ENCODE data around the gene KCNMB2. TPM values are rescaled to one million over a fixed set of nuclear protein-coding genes. Genes with fewer than 3 reads are reported as not detected.

KCNMB2 gene
- total RNA-seq, 1 experiment from 2014 or later = not detected

GRCh38 chr3:178808748-178809147 lies 272.5 kb downstream of the KCNMB2 start:
- in situ Hi-C loops (cut with HindIII; ENCODE audit: low pct_unique_long_range_greater_than_20kb, low sequenced_read_pairs) = no loop called here

GRCh38 chr3:178810181-178810580 lies 273.9 kb downstream of the KCNMB2 start:
- in situ Hi-C loops (cut with HindIII; ENCODE audit: low pct_unique_long_range_greater_than_20kb, low sequenced_read_pairs) = no loop called here

More at GRCh38 chr3:178808748-178809147, 272.5 kb downstream of the KCNMB2 start:
- DNase-seq (ENCODE audit: low read depth) = no peak

GRCh38 chr3:178822722-178823121 lies 286.5 kb downstream of the KCNMB2 start:
- no peak for DNase-seq (ENCODE audit: low read depth)
- in situ Hi-C loops (cut with HindIII; ENCODE audit: low pct_unique_long_range_greater_than_20kb, low sequenced_read_pairs) = no loop called here

More at GRCh38 chr3:178810181-178810580, 273.9 kb downstream of the KCNMB2 start:
- DNase-seq (ENCODE audit: low read depth) = no peak

GRCh38 chr3:178823150-178823549 lies 286.9 kb downstream of the KCNMB2 start:
- no peak for DNase-seq (ENCODE audit: low read depth)
- in situ Hi-C loops (cut with HindIII; ENCODE audit: low pct_unique_long_range_greater_than_20kb, low sequenced_read_pairs) = no loop called here

- in situ Hi-C loops (cut with HindIII; ENCODE audit: low pct_unique_long_range_greater_than_20kb, low sequenced_read_pairs) = no loop called here
- no peak for DNase-seq (ENCODE audit: low read depth)
Observed at GRCh38 chr3:178823591-178824246, 287.5 kb downstream of the KCNMB2 start.

GRCh38 chr3:178826435-178827123 lies 290.3 kb downstream of the KCNMB2 start:
- no peak for DNase-seq (ENCODE audit: low read depth)
- in situ Hi-C loops (cut with HindIII; ENCODE audit: low pct_unique_long_range_greater_than_20kb, low sequenced_read_pairs) = no loop called here

- in situ Hi-C loops (cut with HindIII; ENCODE audit: low pct_unique_long_range_greater_than_20kb, low sequenced_read_pairs) = no loop called here
Observed at GRCh38 chr3:178827285-178827856, 291.1 kb downstream of the KCNMB2 start.

GRCh38 chr3:178833695-178834094 lies 297.5 kb downstream of the KCNMB2 start:
- in situ Hi-C loops (cut with HindIII; ENCODE audit: low pct_unique_long_range_greater_than_20kb, low sequenced_read_pairs) = no loop called here
- DNase-seq (ENCODE audit: low read depth) = no peak

More at GRCh38 chr3:178827285-178827856, 291.1 kb downstream of the KCNMB2 start:
- DNase-seq (ENCODE audit: low read depth) = no peak

GRCh38 chr3:178835033-178835432 lies 298.8 kb downstream of the KCNMB2 start:
- DNase-seq (ENCODE audit: low read depth) = no peak
- in situ Hi-C loops (cut with HindIII; ENCODE audit: low pct_unique_long_range_greater_than_20kb, low sequenced_read_pairs) = no loop called here

GRCh38 chr3:178837512-178837911 lies 301.3 kb downstream of the KCNMB2 start:
- no peak for DNase-seq (ENCODE audit: low read depth)
- in situ Hi-C loops (cut with HindIII; ENCODE audit: low pct_unique_long_range_greater_than_20kb, low sequenced_read_pairs) = no loop called here

GRCh38 chr3:178840586-178840985 lies 304.4 kb downstream of the KCNMB2 start:
- in situ Hi-C loops (cut with HindIII; ENCODE audit: low pct_unique_long_range_greater_than_20kb, low sequenced_read_pairs) = no loop called here
- no peak for DNase-seq (ENCODE audit: low read depth)

- in situ Hi-C loops (cut with HindIII; ENCODE audit: low pct_unique_long_range_greater_than_20kb, low sequenced_read_pairs) = no loop called here
- no peak for DNase-seq (ENCODE audit: low read depth)
Observed at GRCh38 chr3:178841011-178841410, 304.8 kb downstream of the KCNMB2 start.

GRCh38 chr3:178844916-178845315 lies 308.7 kb downstream of the KCNMB2 start:
- no peak for DNase-seq (ENCODE audit: low read depth)
- in situ Hi-C loops (cut with HindIII; ENCODE audit: low pct_unique_long_range_greater_than_20kb, low sequenced_read_pairs) = no loop called here

- DNase-seq (ENCODE audit: low read depth) = peak; percentile 32
- in situ Hi-C loops (cut with HindIII; ENCODE audit: low pct_unique_long_range_greater_than_20kb, low sequenced_read_pairs) = no loop called here
Observed at GRCh38 chr3:178845420-178846118, 309.3 kb downstream of the KCNMB2 start.

GRCh38 chr3:178847190-178847589 lies 311.0 kb downstream of the KCNMB2 start:
- DNase-seq (ENCODE audit: low read depth) = no peak
- in situ Hi-C loops (cut with HindIII; ENCODE audit: low pct_unique_long_range_greater_than_20kb, low sequenced_read_pairs) = no loop called here

GRCh38 chr3:178849199-178849910 lies 313.1 kb downstream of the KCNMB2 start:
- in situ Hi-C loops (cut with HindIII; ENCODE audit: low pct_unique_long_range_greater_than_20kb, low sequenced_read_pairs) = no loop called here
- DNase-seq (ENCODE audit: low read depth) = no peak

- no peak for DNase-seq (ENCODE audit: low read depth)
- in situ Hi-C loops (cut with HindIII; ENCODE audit: low pct_unique_long_range_greater_than_20kb, low sequenced_read_pairs) = no loop called here
Observed at GRCh38 chr3:178850450-178851190, 314.4 kb downstream of the KCNMB2 start.

GRCh38 chr3:178851564-178851963 lies 315.3 kb downstream of the KCNMB2 start:
- in situ Hi-C loops (cut with HindIII; ENCODE audit: low pct_unique_long_range_greater_than_20kb, low sequenced_read_pairs) = no loop called here
- DNase-seq (ENCODE audit: low read depth) = no peak

All from Caki2 (cell line).